Liver (tissue), 9 donors: ENCODE measurements around the gene AUH. TPM values are rescaled to one million over a fixed set of nuclear protein-coding genes. Genes with fewer than 3 reads are reported as not detected.

Experiments used
- DNase-seq: peaks from one replicate; pipeline ENCODE4 v3.0.0-alpha.2; 2017; ENCODE audit warnings: low spot score
- H3K27ac ChIP-seq, 2 donors: one replicate each; pipeline ENCODE4 v1.7.0; 2013; ENCODE audit warnings: inconsistent platforms in 2 of 2, low read length in 2 of 2, control low read depth in 1 of 2, low read depth in 1 of 2, mild to moderate bottlenecking in 1 of 2
- H3K27me3 ChIP-seq, 4 donors: one replicate each; pipeline versions ENCODE4 v1.6.1 to v1.7.0; 2013; ENCODE audit warnings: low read length in 3 of 4, inconsistent platforms in 1 of 4, mild to moderate bottlenecking in 1 of 4, moderate library complexity in 1 of 4; ENCODE audit not compliant: control insufficient read depth in 4 of 4, insufficient read depth in 4 of 4
- H3K36me3 ChIP-seq, 4 donors: one replicate each; pipeline versions ENCODE4 v1.6.1 to v1.7.0; 2013; ENCODE audit warnings: low read length in 3 of 4, mild to moderate bottlenecking in 3 of 4, low read depth in 1 of 4, moderate library complexity in 1 of 4; ENCODE audit not compliant: control insufficient read depth in 4 of 4, insufficient read depth in 3 of 4
- H3K4me1 ChIP-seq, 4 donors: one replicate each; pipeline versions ENCODE4 v1.6.1 to v1.7.0; 2013; ENCODE audit warnings: low read length in 3 of 4, mild to moderate bottlenecking in 3 of 4, moderate library complexity in 1 of 4; ENCODE audit not compliant: control insufficient read depth in 4 of 4, insufficient read depth in 4 of 4
- H3K4me3 ChIP-seq, 3 donors: one replicate each; pipeline versions ENCODE4 v1.6.1 to v1.7.0; 2013; ENCODE audit warnings: low read length in 3 of 3, control low read depth in 1 of 3, low read depth in 1 of 3, mild to moderate bottlenecking in 1 of 3
- H3K9ac ChIP-seq, 2 donors: one replicate each; pipeline ENCODE4 v1.7.0; 2013; ENCODE audit warnings: low read length in 2 of 2, mild to moderate bottlenecking in 2 of 2, moderate library complexity in 2 of 2, control low read depth in 1 of 2, low read depth in 1 of 2
- H3K9me3 ChIP-seq, 4 donors: one replicate each; pipeline versions ENCODE4 v1.6.1 to v1.7.0; 2013; ENCODE audit warnings: low read length in 3 of 4; ENCODE audit not compliant: control insufficient read depth in 4 of 4
- EGR1 ChIP-seq, 2 donors: IDR thresholded peaks; 2 replicates each; pipeline ENCODE4 v1.6.1; 2016 to 2018; ENCODE audit warnings: antibody characterized with exemption in 2 of 2, low read depth in 2 of 2
- FOXA1 ChIP-seq: IDR thresholded peaks from 2 replicates; pipeline ENCODE4 v1.6.1; 2016; ENCODE audit warnings: antibody characterized with exemption
- FOXA2 ChIP-seq: IDR thresholded peaks from 2 replicates; pipeline ENCODE4 v1.6.1; 2016; ENCODE audit warnings: antibody characterized with exemption
- GABPA ChIP-seq, 2 donors: IDR thresholded peaks in 1 of 2; conservative IDR thresholded peaks in 1 of 2; 2 replicates each; pipeline ENCODE4 v1.6.1; 2016; ENCODE audit warnings: antibody characterized with exemption in 2 of 2, mild to moderate bottlenecking in 1 of 2, moderate library complexity in 1 of 2
- HNF4A ChIP-seq, 2 donors: conservative IDR thresholded peaks; 2 replicates each; pipeline ENCODE4 v1.6.1; 2016; ENCODE audit warnings: antibody characterized with exemption in 2 of 2, mild to moderate bottlenecking in 2 of 2
- HNF4G ChIP-seq: IDR thresholded peaks from 2 replicates; pipeline ENCODE4 v1.6.1; 2016; ENCODE audit warnings: antibody characterized with exemption
- JUND ChIP-seq, 2 donors: IDR thresholded peaks; 2 replicates each; pipeline ENCODE4 v1.6.1; 2016; ENCODE audit warnings: antibody characterized with exemption in 2 of 2
- NR2F2 ChIP-seq: IDR thresholded peaks from 2 replicates; pipeline ENCODE4 v1.6.1; 2016; ENCODE audit warnings: antibody characterized with exemption
- RAD21 ChIP-seq, 2 donors: IDR thresholded peaks; 2 replicates each; pipeline ENCODE4 v1.6.1; 2016; ENCODE audit warnings: antibody characterized with exemption in 2 of 2, mild to moderate bottlenecking in 2 of 2
- SP1 ChIP-seq: IDR thresholded peaks from 2 replicates; pipeline ENCODE4 v1.6.1; 2018; ENCODE audit warnings: antibody characterized with exemption, mild to moderate bottlenecking
- TAF1 ChIP-seq: conservative IDR thresholded peaks from 2 replicates; pipeline ENCODE4 v1.6.1; 2016; ENCODE audit warnings: antibody characterized with exemption, mild to moderate bottlenecking
- YY1 ChIP-seq: IDR thresholded peaks from 2 replicates; pipeline ENCODE4 v1.6.1; 2016; ENCODE audit warnings: antibody characterized with exemption, mild to moderate bottlenecking
- WGBS: extraction: QIAGEN DNeasy Blood & Tissue Kit; methylation state at CpG from one replicate; pipeline ENCODE4 v1.1.7; 2013; 5-methylcytosine and 5-hydroxymethylcytosine counted together
- polyA plus RNA-seq, 2 donors: library from polyadenylated mRNA; stranded (reverse) in 1 of 2; unstranded in 1 of 2; fragments of 200-250 nt in 1 of 2; fragments of >200 nt in 1 of 2; fragmentation: Nextera tagmentation in 1 of 2; extraction: Ambion mirVana in 1 of 2; gene quantifications; one replicate each; pipeline versions ENCODE4 v1.2.1 to v1.2.3, GENCODE V29; 2013 to 2015
- total RNA-seq, 2 donors: library from RNA; depleted of rRNA; stranded (reverse); fragments of >200 nt; gene quantifications; one replicate each; pipeline ENCODE4 v1.2.3, GENCODE V29; 2014
- TF ChIP-seq, protein P1 (sequence below): IDR thresholded peaks from 2 replicates; pipeline ENCODE4 v1.6.1; 2016; ENCODE audit warnings: antibody characterized with exemption
- TF ChIP-seq, protein P2 (sequence below): IDR thresholded peaks from 2 replicates; pipeline ENCODE4 v1.6.1; 2016; ENCODE audit warnings: antibody characterized with exemption, mild to moderate bottlenecking
- TF ChIP-seq, protein P3 (sequence below): IDR thresholded peaks from 2 replicates; pipeline ENCODE4 v1.6.1; 2016; ENCODE audit warnings: antibody characterized with exemption
- TF ChIP-seq, protein P4 (sequence below): fragments of 150-350 bp; IDR thresholded peaks from 2 replicates; pipeline ENCODE4 v1.5.1; 2017; ENCODE audit warnings: improper control_type of control experiment, low read depth, low read length; ENCODE audit not compliant: missing input control
- TF ChIP-seq, protein P5 (sequence below): IDR thresholded peaks from 2 replicates; pipeline ENCODE4 v1.6.1; 2016; ENCODE audit warnings: antibody characterized with exemption
- donor health status: healthy.
- donor health status: healthy.
- donor health status: healthy.
- donor health status: healthy.
- donor health status: healthy.

The AUH gene
- total and polyA plus RNA-seq, 4 donors = 12.1 to 30.0 (median 24.9) TPM

DNA sequence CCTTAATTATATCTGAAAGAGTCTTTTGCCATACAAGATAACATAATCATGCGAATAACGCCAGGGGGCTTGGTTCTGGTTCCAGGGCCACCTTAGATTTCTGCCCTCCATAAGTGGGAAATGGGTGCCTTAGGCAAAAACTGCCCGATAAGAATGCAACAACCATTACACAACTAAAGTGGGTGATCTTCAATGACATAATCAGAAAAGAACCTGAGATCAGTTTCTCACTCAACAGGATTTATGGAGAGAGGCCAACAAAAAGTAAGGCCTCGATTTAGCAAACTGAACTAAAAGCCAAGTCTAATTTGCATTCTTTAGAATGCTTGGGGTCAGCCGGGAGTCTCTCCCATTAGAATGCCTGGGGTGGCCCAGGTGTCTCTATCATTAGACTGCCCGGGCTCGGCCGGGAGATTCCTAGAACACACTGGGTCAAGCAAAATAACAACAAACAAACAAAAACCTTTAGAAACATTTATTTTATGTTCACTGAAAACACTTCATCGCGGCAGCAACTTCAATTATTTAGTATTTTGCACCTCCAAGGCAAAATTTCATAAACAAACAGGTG lies 194.8 kb downstream of the AUH start:
- peaks cover 0 to 5% (median 0%) of the 10 kb centered on the region in 4 donors for H3K4me1 ChIP-seq
- no peak for DNase-seq
- H3K9me3 ChIP-seq = peaks cover 0 to 8% (median 4%) of the 10 kb centered on the region in 4 donors
- no peak overlapping the region for H3K27ac ChIP-seq
- H3K9ac ChIP-seq = no peak overlapping the region
- 93% methylated on average over 10 of the region's 10 CpGs for WGBS
- no peaks in the 10 kb centered on the region for H3K36me3 ChIP-seq
- no peak overlapping the region for H3K4me3 ChIP-seq
- H3K27me3 ChIP-seq = no peaks in the 10 kb centered on the region
- no peak for TF ChIP-seq NR2F2

DNA sequence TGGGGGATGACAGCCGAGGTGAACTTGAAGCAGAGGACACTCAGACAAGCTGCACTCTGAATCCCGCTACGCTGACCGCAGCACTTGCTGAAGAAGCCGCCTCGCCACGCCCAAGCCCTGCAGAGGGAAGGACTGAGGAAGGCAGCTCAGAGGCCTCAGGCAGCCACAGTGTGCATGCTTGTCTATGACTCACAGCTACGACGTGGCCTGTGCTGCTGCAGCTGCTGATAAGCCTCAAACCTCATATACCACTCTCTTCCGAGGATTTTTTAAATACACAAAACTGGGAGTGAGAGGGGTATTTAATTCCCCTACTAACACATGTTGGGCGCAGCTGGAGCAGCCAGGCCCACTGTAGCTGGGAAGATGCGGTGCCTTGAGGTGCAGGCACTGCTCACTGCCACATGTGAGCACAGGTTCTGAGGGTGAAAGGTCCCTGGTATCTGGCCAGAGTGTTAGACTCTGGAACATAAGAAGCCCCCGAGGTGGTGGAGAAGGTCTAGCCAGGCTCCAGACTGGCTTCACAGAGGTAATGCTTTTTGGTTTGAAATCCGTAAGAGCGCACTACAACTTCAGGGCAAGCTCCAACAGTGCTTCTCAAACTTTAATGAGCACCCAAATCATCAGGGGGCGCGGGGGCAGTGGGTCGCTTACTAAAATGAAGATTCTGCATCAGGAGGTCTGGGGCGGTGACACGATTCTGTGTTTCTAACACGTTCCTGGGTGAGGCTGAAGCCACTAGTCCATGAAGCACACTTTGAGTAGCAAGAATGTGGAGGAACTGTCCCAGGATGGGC lies 196.8 kb downstream of the AUH start:
- Histone ChIP-seq H3K36me3 (no peaks in the 10 kb centered on the region), H3K9ac (no peak overlapping the region), H3K4me1 (peaks cover 0 to 5% (median 0%) of the 10 kb centered on the region in 4 donors), H3K27me3 (no peaks in the 10 kb centered on the region), H3K27ac (no peak overlapping the region), H3K9me3 (no peaks in the 10 kb centered on the region), H3K4me3 (no peak overlapping the region)
- WGBS = 80% methylated on average over 21 of the region's 21 CpGs
- TF ChIP-seq, protein P1, sequence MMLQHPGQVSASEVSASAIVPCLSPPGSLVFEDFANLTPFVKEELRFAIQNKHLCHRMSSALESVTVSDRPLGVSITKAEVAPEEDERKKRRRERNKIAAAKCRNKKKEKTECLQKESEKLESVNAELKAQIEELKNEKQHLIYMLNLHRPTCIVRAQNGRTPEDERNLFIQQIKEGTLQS = no peak
- TF ChIP-seq, protein P2, sequence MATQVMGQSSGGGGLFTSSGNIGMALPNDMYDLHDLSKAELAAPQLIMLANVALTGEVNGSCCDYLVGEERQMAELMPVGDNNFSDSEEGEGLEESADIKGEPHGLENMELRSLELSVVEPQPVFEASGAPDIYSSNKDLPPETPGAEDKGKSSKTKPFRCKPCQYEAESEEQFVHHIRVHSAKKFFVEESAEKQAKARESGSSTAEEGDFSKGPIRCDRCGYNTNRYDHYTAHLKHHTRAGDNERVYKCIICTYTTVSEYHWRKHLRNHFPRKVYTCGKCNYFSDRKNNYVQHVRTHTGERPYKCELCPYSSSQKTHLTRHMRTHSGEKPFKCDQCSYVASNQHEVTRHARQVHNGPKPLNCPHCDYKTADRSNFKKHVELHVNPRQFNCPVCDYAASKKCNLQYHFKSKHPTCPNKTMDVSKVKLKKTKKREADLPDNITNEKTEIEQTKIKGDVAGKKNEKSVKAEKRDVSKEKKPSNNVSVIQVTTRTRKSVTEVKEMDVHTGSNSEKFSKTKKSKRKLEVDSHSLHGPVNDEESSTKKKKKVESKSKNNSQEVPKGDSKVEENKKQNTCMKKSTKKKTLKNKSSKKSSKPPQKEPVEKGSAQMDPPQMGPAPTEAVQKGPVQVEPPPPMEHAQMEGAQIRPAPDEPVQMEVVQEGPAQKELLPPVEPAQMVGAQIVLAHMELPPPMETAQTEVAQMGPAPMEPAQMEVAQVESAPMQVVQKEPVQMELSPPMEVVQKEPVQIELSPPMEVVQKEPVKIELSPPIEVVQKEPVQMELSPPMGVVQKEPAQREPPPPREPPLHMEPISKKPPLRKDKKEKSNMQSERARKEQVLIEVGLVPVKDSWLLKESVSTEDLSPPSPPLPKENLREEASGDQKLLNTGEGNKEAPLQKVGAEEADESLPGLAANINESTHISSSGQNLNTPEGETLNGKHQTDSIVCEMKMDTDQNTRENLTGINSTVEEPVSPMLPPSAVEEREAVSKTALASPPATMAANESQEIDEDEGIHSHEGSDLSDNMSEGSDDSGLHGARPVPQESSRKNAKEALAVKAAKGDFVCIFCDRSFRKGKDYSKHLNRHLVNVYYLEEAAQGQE = no peak
- TF ChIP-seq, protein P3, sequence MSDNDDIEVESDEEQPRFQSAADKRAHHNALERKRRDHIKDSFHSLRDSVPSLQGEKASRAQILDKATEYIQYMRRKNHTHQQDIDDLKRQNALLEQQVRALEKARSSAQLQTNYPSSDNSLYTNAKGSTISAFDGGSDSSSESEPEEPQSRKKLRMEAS = no peak
- TF ChIP-seq EGR1 (IDR thresholded peaks at IDR 0.05; ENCODE audit: low read depth in 2 of 2) = no peak
- no peak for TF ChIP-seq YY1
- no peak for TF ChIP-seq FOXA2
- TF ChIP-seq, protein P4, sequence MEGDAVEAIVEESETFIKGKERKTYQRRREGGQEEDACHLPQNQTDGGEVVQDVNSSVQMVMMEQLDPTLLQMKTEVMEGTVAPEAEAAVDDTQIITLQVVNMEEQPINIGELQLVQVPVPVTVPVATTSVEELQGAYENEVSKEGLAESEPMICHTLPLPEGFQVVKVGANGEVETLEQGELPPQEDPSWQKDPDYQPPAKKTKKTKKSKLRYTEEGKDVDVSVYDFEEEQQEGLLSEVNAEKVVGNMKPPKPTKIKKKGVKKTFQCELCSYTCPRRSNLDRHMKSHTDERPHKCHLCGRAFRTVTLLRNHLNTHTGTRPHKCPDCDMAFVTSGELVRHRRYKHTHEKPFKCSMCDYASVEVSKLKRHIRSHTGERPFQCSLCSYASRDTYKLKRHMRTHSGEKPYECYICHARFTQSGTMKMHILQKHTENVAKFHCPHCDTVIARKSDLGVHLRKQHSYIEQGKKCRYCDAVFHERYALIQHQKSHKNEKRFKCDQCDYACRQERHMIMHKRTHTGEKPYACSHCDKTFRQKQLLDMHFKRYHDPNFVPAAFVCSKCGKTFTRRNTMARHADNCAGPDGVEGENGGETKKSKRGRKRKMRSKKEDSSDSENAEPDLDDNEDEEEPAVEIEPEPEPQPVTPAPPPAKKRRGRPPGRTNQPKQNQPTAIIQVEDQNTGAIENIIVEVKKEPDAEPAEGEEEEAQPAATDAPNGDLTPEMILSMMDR = no peak
- TF ChIP-seq, protein P5, sequence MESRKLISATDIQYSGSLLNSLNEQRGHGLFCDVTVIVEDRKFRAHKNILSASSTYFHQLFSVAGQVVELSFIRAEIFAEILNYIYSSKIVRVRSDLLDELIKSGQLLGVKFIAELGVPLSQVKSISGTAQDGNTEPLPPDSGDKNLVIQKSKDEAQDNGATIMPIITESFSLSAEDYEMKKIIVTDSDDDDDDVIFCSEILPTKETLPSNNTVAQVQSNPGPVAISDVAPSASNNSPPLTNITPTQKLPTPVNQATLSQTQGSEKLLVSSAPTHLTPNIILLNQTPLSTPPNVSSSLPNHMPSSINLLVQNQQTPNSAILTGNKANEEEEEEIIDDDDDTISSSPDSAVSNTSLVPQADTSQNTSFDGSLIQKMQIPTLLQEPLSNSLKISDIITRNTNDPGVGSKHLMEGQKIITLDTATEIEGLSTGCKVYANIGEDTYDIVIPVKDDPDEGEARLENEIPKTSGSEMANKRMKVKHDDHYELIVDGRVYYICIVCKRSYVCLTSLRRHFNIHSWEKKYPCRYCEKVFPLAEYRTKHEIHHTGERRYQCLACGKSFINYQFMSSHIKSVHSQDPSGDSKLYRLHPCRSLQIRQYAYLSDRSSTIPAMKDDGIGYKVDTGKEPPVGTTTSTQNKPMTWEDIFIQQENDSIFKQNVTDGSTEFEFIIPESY = no peak
- TF ChIP-seq HNF4G = no peak
- no peak for TF ChIP-seq SP1
- no peak for TF ChIP-seq NR2F2
- no peak for TF ChIP-seq TAF1
- no peak for TF ChIP-seq GABPA (IDR thresholded peaks at IDR 0.05 in 1 of 2, conservative IDR thresholded peaks at IDR 0.05 in 1 of 2)
- no peak for TF ChIP-seq HNF4A (conservative IDR thresholded peaks at IDR 0.05)
- no peak for TF ChIP-seq RAD21 (IDR thresholded peaks at IDR 0.05)
- no peak for TF ChIP-seq FOXA1
- no peak for TF ChIP-seq JUND (IDR thresholded peaks at IDR 0.05)
- no peak for DNase-seq
